ENCODE measurements around the gene BTBD17. TPM values are rescaled to one million over a fixed set of nuclear protein-coding genes. Genes with fewer than 3 reads are reported as not detected.
A peak's percentile ranks its signal among the peaks of the same experiment; 100 is the strongest.

The BTBD17 gene
- total and polyA plus RNA-seq, 12 donors, result not detected

GRCh38 chr17:74325376-74325742 is 36.3 kb downstream of the BTBD17 start:
- H3K9me3 ChIP-seq, result no peaks in the 10 kb centered on the region
- peaks cover 10 to 22% (median 18%) of the 10 kb centered on the region in 9 donors for H3K4me1 ChIP-seq
- peaks cover 0 to 26% (median 0%) of the 10 kb centered on the region in 7 donors for H3K27me3 ChIP-seq
- WGBS, 2 donors, result 21% methylated on average over 11 of the region's 11 CpGs
- intact Hi-C loops (cut with DNase I), result no loop called here
- peak overlapping the region in 9 of 10 donors; percentile 9 to 62 (median 31) for H3K27ac ChIP-seq
- no peak for TF ChIP-seq CTCF (IDR thresholded peaks at IDR 0.05)
- peak; percentile 25 to 63 (median 46) for ATAC-seq
- peak; percentile 21 to 23 for DNase-seq
- peak overlapping the region in 9 of 10 donors; percentile 33 to 61 (median 50) for H3K4me3 ChIP-seq
- H3K36me3 ChIP-seq, result no peaks in the 10 kb centered on the region

DNA sequence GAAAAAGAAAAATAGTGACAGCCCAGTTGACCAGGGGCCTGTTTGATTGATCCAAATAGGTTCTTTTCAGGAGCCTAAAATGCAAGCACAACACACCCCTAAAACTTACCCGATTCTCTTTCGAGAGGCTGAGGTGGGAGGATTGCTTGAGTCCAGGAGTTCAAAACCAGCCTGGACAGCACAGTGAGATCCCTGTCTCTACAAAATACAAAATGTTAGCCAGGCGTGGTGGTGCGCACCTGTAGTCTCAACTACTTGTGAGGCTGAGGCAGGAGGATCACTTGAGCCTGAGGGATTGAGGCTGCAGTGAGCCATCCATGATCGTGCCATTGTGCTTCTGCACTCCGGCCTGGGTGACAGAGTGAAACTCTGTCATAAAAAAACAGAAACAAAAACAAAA is 37.1 kb downstream of the BTBD17 start:
- TF ChIP-seq CTCF (IDR thresholded peaks at IDR 0.05), result no peak
- intact Hi-C loops (cut with DNase I), result no loop called here
- peaks cover 0 to 26% (median 0%) of the 10 kb centered on the region in 7 donors for H3K27me3 ChIP-seq
- H3K27ac ChIP-seq, result peak overlapping the region in 3 of 10 donors; percentile 53 to 62 (median 56)
- 85 to 96% methylated on average over 6 of the region's 6 CpGs for WGBS, 2 donors
- ATAC-seq, result no peak
- peaks cover 10 to 22% (median 18%) of the 10 kb centered on the region in 9 donors for H3K4me1 ChIP-seq
- H3K9me3 ChIP-seq, result no peaks in the 10 kb centered on the region
- no peak overlapping the region for H3K4me3 ChIP-seq
- H3K36me3 ChIP-seq, result no peaks in the 10 kb centered on the region
- no peak for DNase-seq

DNA sequence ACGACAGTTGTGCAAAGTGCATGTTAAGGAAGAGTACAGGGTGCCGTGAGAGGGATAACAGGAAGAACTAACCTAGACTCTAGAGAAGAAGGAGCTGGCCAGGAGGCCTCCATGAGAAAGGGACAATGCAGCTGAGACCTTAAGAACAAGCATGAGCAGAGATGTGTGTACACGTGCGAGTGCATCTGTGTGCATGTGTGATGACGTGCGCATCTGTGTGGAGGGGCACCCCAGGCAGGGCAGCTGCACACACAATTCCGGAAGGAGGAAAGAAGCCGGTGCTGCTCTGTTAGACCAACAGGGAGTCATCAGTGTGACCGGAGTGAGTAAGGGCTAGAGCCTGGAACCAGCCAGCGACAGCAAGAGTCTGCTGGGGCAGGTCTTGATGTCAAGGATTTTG is 43.3 kb downstream of the BTBD17 start:
- Histone ChIP-seq H3K9me3 (no peaks in the 10 kb centered on the region), H3K4me3 (no peak overlapping the region), H3K36me3 (no peaks in the 10 kb centered on the region), H3K4me1 (no peaks in the 10 kb centered on the region), H3K27ac (no peak overlapping the region), H3K27me3 (no peaks in the 10 kb centered on the region)
- TF ChIP-seq CTCF (IDR thresholded peaks at IDR 0.05), result no peak
- DNase-seq, result no peak
- ATAC-seq, result no peak
- 85 to 89% methylated on average over 10 of the region's 10 CpGs for WGBS, 2 donors
- intact Hi-C loops (cut with DNase I), result no loop called here

- DNase-seq (no peak), ATAC-seq (peak in 6 of 8 donors; percentile 17 to 67 (median 44))
- 68 to 73% methylated on average over 16 of the region's 16 CpGs for WGBS, 2 donors
- no peaks in the 10 kb centered on the region for H3K27me3 ChIP-seq
- no peak for TF ChIP-seq CTCF (IDR thresholded peaks at IDR 0.05)
- no peaks in the 10 kb centered on the region for H3K4me1 ChIP-seq
- H3K27ac ChIP-seq, result no peak overlapping the region
- no peak overlapping the region for H3K4me3 ChIP-seq
- intact Hi-C loops (cut with DNase I), result no loop called here
- H3K9me3 ChIP-seq, result peaks cover 0 to 11% (median 0%) of the 10 kb centered on the region in 11 donors
- no peaks in the 10 kb centered on the region for H3K36me3 ChIP-seq
These were observed 44.6 kb downstream of the BTBD17 start for GRCh38 chr17:74317071-74317470.

Data from heart right ventricle (tissue), 16 donors.